ENCODE data around the gene PAIP2. TPM values are rescaled to one million over a fixed set of nuclear protein-coding genes. Genes with fewer than 3 reads are reported as not detected.

PAIP2 gene
- total RNA-seq, 1 donor from 2014 or later, result 88.2 TPM

- Mint-ChIP-seq H3K9me3 (no peaks in the 10 kb centered on the region), H3K27ac (peak overlapping the region; percentile 66), H3K4me3 (no peak overlapping the region), H3K4me1 (peaks cover 2% of the 10 kb centered on the region), H3K27me3 (ENCODE audit: low read depth) (no peaks in the 10 kb centered on the region), H3K36me3 (peaks cover 35% of the 10 kb centered on the region)
- DNase-seq (ENCODE audit: low spot score in 2 of 2, unreplicated experiment in 2 of 2), result no peak
- TF ChIP-seq CTCF (IDR thresholded peaks at IDR 0.05; ENCODE audit: unreplicated experiment), result no peak
Measured at GRCh38 chr5:139364466-139364865, 22.8 kb downstream of the PAIP2 start.

- H3K27me3 Mint-ChIP-seq (ENCODE audit: low read depth), result no peaks in the 10 kb centered on the region
- TF ChIP-seq CTCF (IDR thresholded peaks at IDR 0.05; ENCODE audit: unreplicated experiment), result no peak
- peak overlapping the region; percentile 20 for H3K27ac Mint-ChIP-seq
- H3K9me3 Mint-ChIP-seq, result no peaks in the 10 kb centered on the region
- H3K4me3 Mint-ChIP-seq, result no peak overlapping the region
- H3K4me1 Mint-ChIP-seq, result peaks cover 2% of the 10 kb centered on the region
- H3K36me3 Mint-ChIP-seq, result peaks cover 32% of the 10 kb centered on the region
- no peak for DNase-seq (ENCODE audit: low spot score in 2 of 2, unreplicated experiment in 2 of 2)
Measured at GRCh38 chr5:139368613-139369012, 27.0 kb downstream of the PAIP2 start.

- Mint-ChIP-seq H3K27me3 (ENCODE audit: low read depth) (no peaks in the 10 kb centered on the region), H3K4me1 (no peaks in the 10 kb centered on the region), H3K27ac (no peak overlapping the region), H3K36me3 (peaks cover 27% of the 10 kb centered on the region), H3K4me3 (no peak overlapping the region), H3K9me3 (no peaks in the 10 kb centered on the region)
- DNase-seq (ENCODE audit: low spot score in 2 of 2, unreplicated experiment in 2 of 2), result no peak
- TF ChIP-seq CTCF (IDR thresholded peaks at IDR 0.05; ENCODE audit: unreplicated experiment), result no peak
Measured at GRCh38 chr5:139369181-139369580, 27.5 kb downstream of the PAIP2 start.

GRCh38 chr5:139371482-139372435 lies 30.1 kb downstream of the PAIP2 start:
- H3K27me3 Mint-ChIP-seq (ENCODE audit: low read depth), result no peaks in the 10 kb centered on the region
- no peaks in the 10 kb centered on the region for H3K9me3 Mint-ChIP-seq
- peaks cover 24% of the 10 kb centered on the region for H3K36me3 Mint-ChIP-seq

GRCh38 chr5:139374909-139375308 lies 33.3 kb downstream of the PAIP2 start:
- H3K27ac Mint-ChIP-seq, result no peak overlapping the region
- TF ChIP-seq CTCF (IDR thresholded peaks at IDR 0.05; ENCODE audit: unreplicated experiment), result no peak
- H3K36me3 Mint-ChIP-seq, result peaks cover 23% of the 10 kb centered on the region
- DNase-seq (ENCODE audit: low spot score in 2 of 2, unreplicated experiment in 2 of 2), result no peak
- H3K4me3 Mint-ChIP-seq, result no peak overlapping the region
- no peaks in the 10 kb centered on the region for H3K9me3 Mint-ChIP-seq
- no peaks in the 10 kb centered on the region for H3K4me1 Mint-ChIP-seq
- no peaks in the 10 kb centered on the region for H3K27me3 Mint-ChIP-seq (ENCODE audit: low read depth)

More at GRCh38 chr5:139371482-139372435, 30.1 kb downstream of the PAIP2 start:
- no peaks in the 10 kb centered on the region for H3K4me1 Mint-ChIP-seq
- no peak overlapping the region for H3K4me3 Mint-ChIP-seq
- DNase-seq (ENCODE audit: low spot score in 2 of 2, unreplicated experiment in 2 of 2), result no peak
- no peak for TF ChIP-seq CTCF (IDR thresholded peaks at IDR 0.05; ENCODE audit: unreplicated experiment)
- no peak overlapping the region for H3K27ac Mint-ChIP-seq
